Measurements from ENCODE around the gene ZDHHC19. TPM values are rescaled to one million over a fixed set of nuclear protein-coding genes. Genes with fewer than 3 reads are reported as not detected.

Gene ZDHHC19
- under 1 TPM in 1 of 2 donors, not detected in 1; 0.42 TPM for total RNA-seq

- TF ChIP-seq CTCF (IDR thresholded peaks at IDR 0.05), result no peak
- H3K36me3 ChIP-seq, result no peaks in the 10 kb centered on the region
- peaks cover 4% of the 10 kb centered on the region for H3K27me3 ChIP-seq (replicated peaks; ENCODE audit: insufficient read depth)
- no peaks in the 10 kb centered on the region for H3K4me1 ChIP-seq (ENCODE audit: control insufficient read depth in 1 of 2, low read depth in 2 of 2)
- H3K27ac ChIP-seq, result no peak within 1 kb of the TSS
- no peak for DNase-seq (ENCODE audit: low spot score)
- ATAC-seq (ENCODE audit: insufficient number of reproducible peaks, low FRiP score, low read depth), result no peak
- H3K9me3 ChIP-seq, result no peaks in the 10 kb centered on the region
- no peak within 1 kb of the TSS for H3K4me3 ChIP-seq
Observed at GRCh38 chr3:196210673-196211556, at the start of gene ZDHHC19. ZDHHC19 (minus strand) TSS chr3:196211400; CDS start chr3:196211315, 85 bp downstream.

GRCh38 chr3:196260784-196261183, 49.6 kb upstream of the ZDHHC19 start:
- peaks cover 12% of the 10 kb centered on the region for H3K36me3 ChIP-seq
- no peaks in the 10 kb centered on the region for H3K9me3 ChIP-seq
- H3K27me3 ChIP-seq (replicated peaks; ENCODE audit: insufficient read depth), result no peaks in the 10 kb centered on the region
- ATAC-seq (ENCODE audit: insufficient number of reproducible peaks, low FRiP score, low read depth) (no peak), DNase-seq (ENCODE audit: low spot score) (no peak)
- H3K27ac ChIP-seq, result no peak overlapping the region
- no peak for TF ChIP-seq CTCF (IDR thresholded peaks at IDR 0.05)
- no peaks in the 10 kb centered on the region for H3K4me1 ChIP-seq (ENCODE audit: control insufficient read depth in 1 of 2, low read depth in 2 of 2)
- no peak overlapping the region for H3K4me3 ChIP-seq

- H3K4me3 ChIP-seq, result no peak overlapping the region
- H3K9me3 ChIP-seq, result no peaks in the 10 kb centered on the region
- TF ChIP-seq CTCF (IDR thresholded peaks at IDR 0.05), result no peak
- peaks cover 15% of the 10 kb centered on the region for H3K36me3 ChIP-seq
- no peaks in the 10 kb centered on the region for H3K27me3 ChIP-seq (replicated peaks; ENCODE audit: insufficient read depth)
- H3K27ac ChIP-seq, result no peak overlapping the region
- DNase-seq (ENCODE audit: low spot score) (no peak), ATAC-seq (ENCODE audit: insufficient number of reproducible peaks, low FRiP score, low read depth) (no peak)
- no peaks in the 10 kb centered on the region for H3K4me1 ChIP-seq (ENCODE audit: control insufficient read depth in 1 of 2, low read depth in 2 of 2)
Observed at GRCh38 chr3:196255776-196256175, 44.6 kb upstream of the ZDHHC19 start.

- no peaks in the 10 kb centered on the region for H3K4me1 ChIP-seq (ENCODE audit: control insufficient read depth in 1 of 2, low read depth in 2 of 2)
- DNase-seq (ENCODE audit: low spot score), result no peak
- H3K27ac ChIP-seq, result no peak overlapping the region
- H3K27me3 ChIP-seq (replicated peaks; ENCODE audit: insufficient read depth), result no peaks in the 10 kb centered on the region
- H3K4me3 ChIP-seq, result no peak overlapping the region
- peaks cover 15% of the 10 kb centered on the region for H3K36me3 ChIP-seq
- TF ChIP-seq CTCF (IDR thresholded peaks at IDR 0.05), result no peak
- no peaks in the 10 kb centered on the region for H3K9me3 ChIP-seq
- ATAC-seq (ENCODE audit: insufficient number of reproducible peaks, low FRiP score, low read depth), result no peak
Observed at GRCh38 chr3:196254376-196255283, 43.4 kb upstream of the ZDHHC19 start.

GRCh38 chr3:196251918-196252317, 40.7 kb upstream of the ZDHHC19 start:
- peaks cover 29% of the 10 kb centered on the region for H3K36me3 ChIP-seq
- no peaks in the 10 kb centered on the region for H3K9me3 ChIP-seq
- no peak for TF ChIP-seq CTCF (IDR thresholded peaks at IDR 0.05)
- H3K27me3 ChIP-seq (replicated peaks; ENCODE audit: insufficient read depth), result no peaks in the 10 kb centered on the region
- no peak overlapping the region for H3K4me3 ChIP-seq
- no peak for ATAC-seq (ENCODE audit: insufficient number of reproducible peaks, low FRiP score, low read depth)
- no peak for DNase-seq (ENCODE audit: low spot score)
- H3K27ac ChIP-seq, result no peak overlapping the region
- no peaks in the 10 kb centered on the region for H3K4me1 ChIP-seq (ENCODE audit: control insufficient read depth in 1 of 2, low read depth in 2 of 2)
